Upper lobe of right lung (tissue), 1 donor: ENCODE measurements around the gene BOC. TPM values are rescaled to one million over a fixed set of nuclear protein-coding genes. Genes with fewer than 3 reads are reported as not detected.

Experiments used
- ATAC-seq: fragments of 200-7000 bp; cut with Tn5 transposase; one replicate; pipeline ENCODE4 v1.9.1; 2020; ENCODE audit warnings: mild to moderate bottlenecking, moderate library complexity
- DNase-seq: peaks from one replicate; pipeline ENCODE4 v3.0.0-alpha.2; 2020
- H3K27ac ChIP-seq: fragments of 200-600 bp; one replicate; pipeline ENCODE4 v1.8.0; 2022
- H3K27me3 ChIP-seq: fragments of 200-600 bp; one replicate; pipeline ENCODE4 v1.8.0; 2022; ENCODE audit warnings: mild to moderate bottlenecking
- H3K36me3 ChIP-seq: fragments of 200-600 bp; one replicate; pipeline ENCODE4 v1.8.0; 2022
- H3K4me1 ChIP-seq: fragments of 200-600 bp; one replicate; pipeline ENCODE4 v1.8.0; 2022
- H3K4me3 ChIP-seq: fragments of 200-600 bp; one replicate; pipeline ENCODE4 v1.8.0; 2022; ENCODE audit warnings: mild to moderate bottlenecking
- H3K9me3 ChIP-seq: fragments of 200-600 bp; one replicate; pipeline ENCODE4 v1.8.0; 2022
- CTCF ChIP-seq: fragments of 200-600 bp; IDR thresholded peaks from one replicate; pipeline ENCODE4 v1.8.0; 2022; ENCODE audit warnings: antibody characterized with exemption
- intact Hi-C: fragments of 100-400 bp; cut with DNase I; formaldehyde crosslinking; loops from one replicate; pipeline ENCODE4 v1.11.0; 2022
- total RNA-seq: library from RNA; stranded (reverse); fragmentation: NEBNext Ultra II Directional; extraction: Animal tissue kit (Norgen Biotek cat#: 25700); gene quantifications from one replicate; pipeline ENCODE4 v1.2.1, GENCODE V29; 2021
- donor health status: DM: no; HTN: yes; CAD: no; lungs with severe emphysema.

The BOC gene
- total RNA-seq, 1 donor from 2014 or later = 6.1 TPM

DNA sequence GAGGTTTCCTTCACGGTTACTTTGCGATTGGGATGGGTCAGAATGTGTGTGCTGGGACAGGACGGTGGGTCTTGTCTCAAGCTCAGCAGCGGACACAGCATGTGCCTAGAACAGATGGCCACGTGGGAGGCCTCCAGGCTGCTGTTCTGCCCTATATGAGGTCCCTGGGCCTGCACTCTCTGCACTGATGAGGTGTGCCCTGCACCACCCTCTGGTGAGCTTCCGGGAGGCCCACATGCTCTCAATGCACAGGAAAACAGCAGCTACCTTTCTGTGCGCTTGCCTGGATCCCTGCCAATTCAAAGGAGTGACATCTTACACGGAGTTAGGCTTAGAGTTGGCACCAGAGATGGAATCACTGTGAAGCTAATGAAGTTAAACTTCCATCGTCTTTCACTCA, 59.8 kb downstream of the BOC start:
- no peak for TF ChIP-seq CTCF
- Histone ChIP-seq H3K27ac (no peak overlapping the region), H3K9me3 (no peaks in the 10 kb centered on the region), H3K4me3 (no peak overlapping the region), H3K27me3 (no peaks in the 10 kb centered on the region), H3K4me1 (no peaks in the 10 kb centered on the region), H3K36me3 (no peaks in the 10 kb centered on the region)
- DNase-seq (no peak), ATAC-seq (no peak)
- intact Hi-C loops = no loop called here

- intact Hi-C loops = no loop called here
- H3K4me3 ChIP-seq = no peak overlapping the region
- DNase-seq = no peak
- no peaks in the 10 kb centered on the region for H3K9me3 ChIP-seq
- TF ChIP-seq CTCF = no peak
- ATAC-seq = no peak
- no peaks in the 10 kb centered on the region for H3K36me3 ChIP-seq
- H3K27ac ChIP-seq = no peak overlapping the region
- H3K4me1 ChIP-seq = peaks cover 3% of the 10 kb centered on the region
- no peaks in the 10 kb centered on the region for H3K27me3 ChIP-seq
Observed at GRCh38 chr3:113271594-113272384, 60.4 kb downstream of the BOC start.

GRCh38 chr3:113272385-113272779, 61.0 kb downstream of the BOC start:
- H3K27ac ChIP-seq = no peak overlapping the region
- ATAC-seq = no peak
- H3K4me1 ChIP-seq = peaks cover 6% of the 10 kb centered on the region
- H3K9me3 ChIP-seq = no peaks in the 10 kb centered on the region
- TF ChIP-seq CTCF = no peak
- H3K36me3 ChIP-seq = no peaks in the 10 kb centered on the region
- no peak overlapping the region for H3K4me3 ChIP-seq
- no peak for DNase-seq
- H3K27me3 ChIP-seq = no peaks in the 10 kb centered on the region
- intact Hi-C loops = no loop called here

DNA sequence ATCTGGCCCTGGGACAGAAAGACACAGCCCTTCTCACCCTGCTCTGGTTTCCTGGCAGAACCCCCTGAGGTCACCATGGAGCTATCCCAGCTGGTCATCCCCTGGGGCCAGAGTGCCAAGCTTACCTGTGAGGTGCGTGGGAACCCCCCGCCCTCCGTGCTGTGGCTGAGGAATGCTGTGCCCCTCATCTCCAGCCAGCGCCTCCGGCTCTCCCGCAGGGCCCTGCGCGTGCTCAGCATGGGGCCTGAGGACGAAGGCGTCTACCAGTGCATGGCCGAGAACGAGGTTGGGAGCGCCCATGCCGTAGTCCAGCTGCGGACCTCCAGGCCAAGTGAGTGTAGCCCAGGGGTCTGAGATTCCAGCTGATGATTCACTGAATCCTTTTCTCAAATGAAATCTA, 61.7 kb downstream of the BOC start:
- Histone ChIP-seq H3K27ac (no peak overlapping the region), H3K36me3 (no peaks in the 10 kb centered on the region), H3K4me1 (peaks cover 6% of the 10 kb centered on the region), H3K27me3 (no peaks in the 10 kb centered on the region), H3K4me3 (no peak overlapping the region), H3K9me3 (no peaks in the 10 kb centered on the region)
- intact Hi-C loops = no loop called here
- ATAC-seq (no peak), DNase-seq (no peak)
- TF ChIP-seq CTCF = no peak

DNA sequence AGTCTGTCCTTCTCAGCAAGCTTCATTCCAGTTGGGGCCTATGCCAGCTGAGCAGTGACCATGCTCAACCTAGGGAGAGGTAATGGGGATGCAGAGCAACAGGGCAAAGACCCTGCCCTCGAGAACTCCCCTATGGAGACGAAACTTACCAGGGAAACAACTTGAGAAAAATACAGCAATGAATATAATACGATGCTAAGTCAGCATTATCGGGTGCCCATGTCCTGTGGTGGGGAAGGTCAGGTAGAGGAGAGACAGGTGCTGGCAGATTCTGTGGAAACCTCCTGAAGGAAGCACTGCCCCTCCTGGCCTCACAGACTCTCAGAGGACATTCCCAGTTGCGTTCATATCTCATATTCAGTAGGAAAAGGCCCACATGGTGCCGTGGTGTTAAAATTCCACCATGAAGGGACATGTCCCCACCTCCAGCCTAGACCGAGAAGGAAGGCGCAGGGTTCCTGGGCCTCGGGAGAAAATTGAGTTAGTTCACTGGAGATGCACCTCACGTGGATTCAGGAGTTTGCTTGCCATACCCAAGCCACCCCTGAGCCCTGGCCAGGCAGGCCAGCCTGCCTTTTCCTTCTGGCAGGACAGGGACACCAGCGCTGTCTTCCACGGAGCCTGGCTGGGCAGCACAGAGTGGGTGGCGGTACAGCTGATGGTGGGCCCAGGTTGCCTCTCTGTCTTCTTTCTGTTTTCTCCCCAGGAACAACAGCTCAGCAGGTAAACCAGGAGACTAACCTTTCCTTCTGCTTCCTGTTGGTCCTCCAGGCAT, 62.4 kb downstream of the BOC start:
- no peak for ATAC-seq
- no peaks in the 10 kb centered on the region for H3K9me3 ChIP-seq
- H3K27ac ChIP-seq = no peak overlapping the region
- H3K4me1 ChIP-seq = peaks cover 6% of the 10 kb centered on the region
- H3K36me3 ChIP-seq = no peaks in the 10 kb centered on the region
- no peak for DNase-seq
- no peaks in the 10 kb centered on the region for H3K27me3 ChIP-seq
- intact Hi-C loops = no loop called here
- no peak overlapping the region for H3K4me3 ChIP-seq
- TF ChIP-seq CTCF = no peak
